Measurements from ENCODE around the gene GPSM1. TPM values are rescaled to one million over a fixed set of nuclear protein-coding genes. Genes with fewer than 3 reads are reported as not detected.

The GPSM1 gene
- total and polyA plus RNA-seq, 9 of the 15 experiments (the other 6 are each of a cell fraction or from before 2014, with no cell fraction given) = 0.04 to 14.2 (median 3.1) TPM

- in situ Hi-C loops (cut with MboI) (no loop called here), intact Hi-C loops (cut with micrococcal nuclease) (no loop called here)
- Histone ChIP-seq H4K20me1 (replicated peaks; ENCODE audit: control insufficient read depth, insufficient read depth, low read length) (no peaks in the 10 kb centered on the region; the same call in 1 of the 2 replicates), H2AFZ (ENCODE audit: low read depth, low read length) (no peak overlapping the region), H3K9ac (ENCODE audit: insufficient read depth in 1 of 2, low read depth in 2 of 2, low read length in 2 of 2) (no peak overlapping the region), H3K4me2 (ENCODE audit: insufficient read depth, low read length) (no peak overlapping the region), H3K27me3 (ENCODE audit: control insufficient read depth in 2 of 2, insufficient read depth in 2 of 2, low read length in 2 of 2) (no peaks in the 10 kb centered on the region), H3K27ac (ENCODE audit: extremely low read depth, low read depth, low read length) (no peak overlapping the region), H3K4me3 (no peak overlapping the region), H3K9me3 (replicated peaks; ENCODE audit: control insufficient read depth, insufficient read depth, low read depth, low read length) (no peaks in the 10 kb centered on the region), H3K4me1 (replicated peaks in 1 of 2; ENCODE audit: control insufficient read depth in 2 of 2, insufficient read depth in 2 of 2, low read length in 2 of 2) (peaks cover 7 to 43% of the 10 kb centered on the region in 2 experiments; a peak in 4 of 5 replicates), H3K79me2 (ENCODE audit: control insufficient read depth, insufficient read depth, low read length) (peaks cover 28% of the 10 kb centered on the region), H3K36me3 (ENCODE audit: control insufficient read depth, insufficient read depth, low read length) (peaks cover 76% of the 10 kb centered on the region), H3K9me1 (ENCODE audit: control insufficient read depth, insufficient read depth, low read length) (no peaks in the 10 kb centered on the region)
- no CpG with 5 or more reads among the region's 6 CpGs for WGBS (ENCODE audit: insufficient coverage, low coverage, missing lambda C conversion rate)
- no TSS peak for BruUV-seq (replicated peaks)
- DNase-seq (ENCODE audit: extremely low read depth in 1 of 4, low spot score in 3 of 4) = no peak
- no peak for FAIRE-seq
- POLR2A ChIA-PET = no interaction called here
- CTCF ChIA-PET (ENCODE audit: low intra/inter-chr PET ratio) = no interaction called here
- TF ChIP-seq ILF3 (IDR thresholded peaks at IDR 0.05; ENCODE audit: borderline replicate concordance) (no peak), ZNF263 (CRISPR knock-in tag; IDR thresholded peaks at IDR 0.05; ENCODE audit: borderline replicate concordance) (peak; percentile 69; the same call in 1 of the 2 replicates), JUND (IDR thresholded peaks at IDR 0.05; ENCODE audit: borderline replicate concordance, low read depth, low read length) (no peak), JUND (tag; IDR thresholded peaks at IDR 0.05; ENCODE audit: borderline replicate concordance, low read depth, low read length) (no peak)
- no peak for ATAC-seq
Measured at GRCh38 chr9:136397643-136398042, 70.3 kb downstream of the GPSM1 start.

GRCh38 chr9:136398286-136398685 lies 70.9 kb downstream of the GPSM1 start:
- no TSS peak for BruUV-seq (replicated peaks)
- Histone ChIP-seq H3K4me1 (replicated peaks in 1 of 2; ENCODE audit: control insufficient read depth in 2 of 2, insufficient read depth in 2 of 2, low read length in 2 of 2) (peaks cover 7 to 43% of the 10 kb centered on the region in 2 experiments; a peak in 4 of 5 replicates), H3K9me1 (ENCODE audit: control insufficient read depth, insufficient read depth, low read length) (no peaks in the 10 kb centered on the region), H3K4me2 (ENCODE audit: insufficient read depth, low read length) (peak overlapping the region; percentile 97; the same call in 1 of the 2 replicates), H3K79me2 (ENCODE audit: control insufficient read depth, insufficient read depth, low read length) (peaks cover 28% of the 10 kb centered on the region), H2AFZ (ENCODE audit: low read depth, low read length) (no peak overlapping the region), H3K9me3 (replicated peaks; ENCODE audit: control insufficient read depth, insufficient read depth, low read depth, low read length) (no peaks in the 10 kb centered on the region), H3K9ac (ENCODE audit: insufficient read depth in 1 of 2, low read depth in 2 of 2, low read length in 2 of 2) (peak overlapping the region in 1 of 2 experiments; percentile 98; a peak in 2 of 4 replicates), H3K27ac (ENCODE audit: extremely low read depth, low read depth, low read length) (no peak overlapping the region; the same call in 2 of the 3 replicates), H3K36me3 (ENCODE audit: control insufficient read depth, insufficient read depth, low read length) (peaks cover 72% of the 10 kb centered on the region), H3K4me3 (peak overlapping the region; percentile 98), H4K20me1 (replicated peaks; ENCODE audit: control insufficient read depth, insufficient read depth, low read length) (no peaks in the 10 kb centered on the region; the same call in 1 of the 2 replicates), H3K27me3 (ENCODE audit: control insufficient read depth in 2 of 2, insufficient read depth in 2 of 2, low read length in 2 of 2) (no peaks in the 10 kb centered on the region)
- ChIA-PET CTCF (ENCODE audit: low intra/inter-chr PET ratio) (no interaction called here), POLR2A (interaction anchor here (1.0 kb wide), 1 partner anchor 35 kb away, joined by 4 read pairs; the partner anchor contains the start of gene DNLZ)
- ATAC-seq (no peak), FAIRE-seq (no peak), DNase-seq (ENCODE audit: extremely low read depth in 1 of 4, low spot score in 3 of 4) (no peak)
- 92% methylated on average over 10 of the region's 12 CpGs for WGBS (ENCODE audit: insufficient coverage, low coverage, missing lambda C conversion rate)
- intact Hi-C loops (cut with micrococcal nuclease) (no loop called here), in situ Hi-C loops (cut with MboI) (no loop called here)
- no peak for TF ChIP-seq BDP1 (IDR thresholded peaks at IDR 0.05; ENCODE audit: insufficient read depth, insufficient read length)
- no peak for TF ChIP-seq SNIP1 (IDR thresholded peaks at IDR 0.05; ENCODE audit: low read depth)
- no peak for TF ChIP-seq CHD4 (IDR thresholded peaks at IDR 0.05; ENCODE audit: insufficient read depth, insufficient replicate concordance, low read depth, low read length, poor library complexity, severe bottlenecking)
- no peak for TF ChIP-seq SNRNP70 (optimal IDR thresholded peaks at IDR 0.05; ENCODE audit: low read depth, low read length)
- no peak for TF ChIP-seq BRCA1 (IDR thresholded peaks at IDR 0.05)
- TF ChIP-seq BRCA1 (CRISPR knock-in tag; IDR thresholded peaks at IDR 0.05) = no peak
- TF ChIP-seq PKNOX1 (IDR thresholded peaks at IDR 0.05) = no peak
- no peak for TF ChIP-seq ZFP36 (IDR thresholded peaks at IDR 0.05; ENCODE audit: low read depth, low read length, partially characterized antibody)
- TF ChIP-seq HDGF (IDR thresholded peaks at IDR 0.05) = no peak
- no peak for TF ChIP-seq TAL1 (IDR thresholded peaks at IDR 0.05)
- no peak for TF ChIP-seq RBM17 (IDR thresholded peaks at IDR 0.05; ENCODE audit: borderline replicate concordance, low read depth, low read length)
- TF ChIP-seq CXXC5 (CRISPR knock-in tag; IDR thresholded peaks at IDR 0.05) = no peak

Data from K562 (cell line).